ENCODE data around the gene SHMT2.
"Not testable (repeated sequence)": the region's sequence is repeated elsewhere in the genome, so short reads cannot be mapped to it uniquely, and the experiment has no call there.

The SHMT2 gene

DNA sequence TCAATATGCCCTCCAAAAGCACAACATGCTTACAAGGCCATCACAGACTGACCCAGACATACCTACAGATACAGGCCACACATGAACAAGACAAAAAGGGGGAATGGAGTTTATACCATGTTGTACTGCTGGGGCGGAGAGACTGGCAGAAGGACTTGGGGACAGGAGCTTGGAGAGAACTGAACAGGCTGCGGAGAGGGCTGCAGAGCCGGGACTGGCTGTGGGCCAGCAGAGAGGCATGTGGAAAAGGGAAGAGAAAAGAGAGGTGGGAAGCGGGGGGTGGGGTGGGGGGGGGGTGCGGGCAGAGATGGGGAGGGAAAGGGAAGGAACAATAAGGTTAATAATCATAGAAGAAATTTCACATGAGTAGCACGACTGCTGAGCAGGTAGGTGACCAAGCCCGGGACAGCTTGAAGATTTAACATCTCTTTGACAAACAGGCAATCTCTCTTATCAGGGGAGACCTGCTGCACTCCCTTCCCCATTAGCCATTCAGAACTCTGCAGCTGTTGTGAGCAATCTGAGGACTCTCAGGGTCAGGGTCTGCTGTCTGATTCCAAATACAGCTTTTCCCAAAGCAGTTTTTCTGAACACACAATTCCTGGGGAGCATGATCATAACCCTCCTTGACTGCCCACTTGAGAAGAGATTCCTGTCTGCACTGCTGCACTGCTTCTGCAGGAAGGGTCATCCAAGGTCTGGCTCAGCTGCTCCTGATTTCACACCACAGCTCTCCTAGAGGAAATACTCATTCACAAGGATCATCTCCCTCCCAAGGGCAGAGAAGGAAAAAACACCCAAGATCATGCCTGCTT lies 43.0 kb downstream of the SHMT2 start:
- TF ChIP-seq, protein P1, sequence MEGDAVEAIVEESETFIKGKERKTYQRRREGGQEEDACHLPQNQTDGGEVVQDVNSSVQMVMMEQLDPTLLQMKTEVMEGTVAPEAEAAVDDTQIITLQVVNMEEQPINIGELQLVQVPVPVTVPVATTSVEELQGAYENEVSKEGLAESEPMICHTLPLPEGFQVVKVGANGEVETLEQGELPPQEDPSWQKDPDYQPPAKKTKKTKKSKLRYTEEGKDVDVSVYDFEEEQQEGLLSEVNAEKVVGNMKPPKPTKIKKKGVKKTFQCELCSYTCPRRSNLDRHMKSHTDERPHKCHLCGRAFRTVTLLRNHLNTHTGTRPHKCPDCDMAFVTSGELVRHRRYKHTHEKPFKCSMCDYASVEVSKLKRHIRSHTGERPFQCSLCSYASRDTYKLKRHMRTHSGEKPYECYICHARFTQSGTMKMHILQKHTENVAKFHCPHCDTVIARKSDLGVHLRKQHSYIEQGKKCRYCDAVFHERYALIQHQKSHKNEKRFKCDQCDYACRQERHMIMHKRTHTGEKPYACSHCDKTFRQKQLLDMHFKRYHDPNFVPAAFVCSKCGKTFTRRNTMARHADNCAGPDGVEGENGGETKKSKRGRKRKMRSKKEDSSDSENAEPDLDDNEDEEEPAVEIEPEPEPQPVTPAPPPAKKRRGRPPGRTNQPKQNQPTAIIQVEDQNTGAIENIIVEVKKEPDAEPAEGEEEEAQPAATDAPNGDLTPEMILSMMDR (IDR thresholded peaks at IDR 0.05; ENCODE audit: control extremely low read depth, extremely low read depth, low read depth, missing control alignments), result no peak
- ChIA-PET POLR2A (no interaction called here), CTCF (interaction anchor here (0.9 to 2.6 kb wide), 13 partner anchors 8 to 186 kb away, joined by 3 to 11 read pairs (median 4); no protein-coding TSS in a partner anchor)
- no peak for DNase-seq (ENCODE audit: extremely low spot score)

DNA sequence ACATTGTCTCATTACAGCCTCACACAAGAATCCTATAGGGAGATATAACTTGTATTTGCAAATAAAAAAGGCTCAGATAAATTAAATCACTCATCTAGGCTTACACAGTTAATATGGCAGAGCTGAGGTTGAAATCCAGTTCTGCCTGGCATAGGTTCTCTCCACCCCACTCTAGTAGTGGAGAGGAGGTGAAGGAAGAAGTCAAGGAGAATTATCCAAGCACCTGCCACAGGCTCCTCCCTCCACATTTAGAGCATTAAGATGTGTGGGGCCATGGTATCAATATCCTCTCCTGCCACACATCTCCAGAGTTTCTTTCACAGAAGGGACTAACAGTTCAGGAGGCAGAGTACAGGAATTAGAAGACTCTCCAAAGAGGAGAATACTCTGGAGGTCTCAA lies 44.0 kb downstream of the SHMT2 start:
- ChIA-PET CTCF (interaction anchor here (0.9 to 2.6 kb wide), 9 partner anchors 9 to 182 kb away, joined by 3 to 11 read pairs (median 4); partner anchors contain the start of gene INHBE), POLR2A (no interaction called here)
- DNase-seq (ENCODE audit: extremely low spot score), result no peak
- TF ChIP-seq, protein P1 (IDR thresholded peaks at IDR 0.05; ENCODE audit: control extremely low read depth, extremely low read depth, low read depth, missing control alignments), result no peak

DNA sequence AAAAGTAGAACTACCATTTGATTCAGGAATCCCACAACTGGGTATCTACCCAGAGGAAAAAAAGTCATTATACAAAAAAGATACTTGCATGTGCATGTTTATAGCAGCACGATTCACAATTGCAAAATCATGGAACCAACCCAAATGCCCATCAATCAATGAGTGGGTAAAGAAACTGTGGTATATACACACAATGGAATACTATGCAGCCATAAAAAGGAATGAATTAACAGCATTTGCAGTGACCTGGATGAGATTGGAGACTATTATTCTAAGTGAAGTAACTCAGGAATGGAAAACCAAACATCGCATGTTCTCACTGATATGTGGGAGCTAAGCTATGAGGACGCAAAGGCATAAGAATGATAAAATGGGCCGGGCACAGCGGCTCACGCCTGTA lies 46.7 kb downstream of the SHMT2 start:
- POLR2A ChIA-PET, result interaction anchor here (0.5 kb wide), 1 partner anchor 26 kb away, joined by 3 read pairs; no protein-coding TSS in a partner anchor
- DNase-seq (ENCODE audit: extremely low spot score), result not testable (repeated sequence)
- CTCF ChIA-PET, result interaction anchor here (1.5 to 2.7 kb wide), 3 partner anchors 12 to 182 kb away, joined by 8 to 10 read pairs (median 9); no protein-coding TSS in a partner anchor

DNA sequence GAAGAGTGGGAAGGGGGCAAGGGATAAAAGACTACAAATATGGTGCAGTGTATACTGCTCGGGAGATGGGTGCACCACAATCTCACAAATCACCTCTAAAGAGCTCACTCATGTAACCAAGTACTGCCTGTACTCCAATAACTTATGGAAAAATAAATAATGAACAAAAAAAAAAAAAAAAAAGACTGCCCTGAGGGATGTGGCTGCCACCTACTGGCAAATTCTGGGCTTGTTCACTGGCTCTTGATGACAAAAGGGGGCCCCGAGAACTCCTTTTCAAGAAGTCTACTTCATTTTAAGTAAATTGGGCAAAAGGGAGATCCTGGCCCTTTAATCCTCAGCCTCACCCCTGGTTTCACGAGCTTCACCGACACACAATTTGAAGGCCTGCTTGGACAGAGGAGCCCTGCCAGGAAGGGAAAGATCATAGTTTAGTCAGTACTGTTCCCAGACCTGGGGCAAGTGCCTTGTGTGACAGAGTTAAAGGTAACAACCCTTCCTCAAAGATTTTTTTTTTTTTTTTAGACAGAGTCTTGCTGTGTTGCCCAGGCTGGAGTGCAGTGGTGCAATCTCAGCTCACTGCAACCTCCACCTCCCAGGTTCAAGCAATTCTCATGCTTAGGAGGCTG lies 47.5 kb downstream of the SHMT2 start:
- POLR2A ChIA-PET, result no interaction called here
- no peak for DNase-seq (ENCODE audit: extremely low spot score)
- TF ChIP-seq, protein P1 (IDR thresholded peaks at IDR 0.05; ENCODE audit: control extremely low read depth, extremely low read depth, low read depth, missing control alignments), result no peak
- CTCF ChIA-PET, result interaction anchor here (0.6 to 2.7 kb wide), 7 partner anchors 13 to 181 kb away, joined by 3 to 10 read pairs (median 8); partner anchors contain the start of gene INHBE

DNA sequence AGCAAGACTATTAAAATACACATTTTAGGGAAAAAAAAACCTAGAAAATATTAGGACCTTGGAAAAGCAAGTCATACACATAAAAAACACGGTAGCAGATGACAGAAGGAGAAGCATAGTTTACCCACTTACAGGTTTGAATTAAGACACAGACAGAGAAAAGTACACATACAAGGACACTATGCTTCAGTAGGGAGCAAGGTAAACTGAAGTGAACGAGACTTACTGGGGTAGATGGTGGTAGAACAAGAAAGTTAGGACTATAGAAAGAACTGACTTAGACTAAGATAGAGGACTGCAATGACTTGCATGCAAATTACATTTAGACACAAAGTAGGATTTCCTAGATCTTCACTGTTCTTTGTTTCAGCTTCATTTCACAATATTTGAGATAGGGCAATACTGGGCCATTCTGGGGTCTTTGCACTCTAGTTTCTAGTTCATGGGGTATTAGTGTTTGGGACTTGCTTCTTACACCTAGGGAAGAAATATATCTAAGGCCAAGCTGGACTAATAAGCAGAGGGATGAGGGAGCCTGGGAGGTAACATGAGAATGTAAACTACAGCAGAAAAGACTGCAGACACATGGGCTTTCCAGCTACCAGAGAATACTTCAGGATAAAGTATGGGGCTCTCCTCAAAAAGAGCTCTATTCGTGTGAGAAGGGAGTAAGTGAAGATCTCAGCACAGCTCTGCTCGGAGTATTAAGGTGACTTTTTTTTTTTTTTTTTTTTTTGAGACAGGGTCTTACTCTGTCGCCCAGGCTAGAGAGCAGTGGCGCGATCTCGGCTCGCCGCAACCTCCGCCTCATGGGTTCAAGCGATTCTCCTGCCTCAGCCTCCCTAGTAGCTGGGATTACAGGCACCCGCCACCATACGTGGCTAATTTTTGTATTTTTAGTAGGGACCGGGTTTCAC lies 49.2 kb downstream of the SHMT2 start:
- no peak for DNase-seq (ENCODE audit: extremely low spot score)
- TF ChIP-seq, protein P1 (IDR thresholded peaks at IDR 0.05; ENCODE audit: control extremely low read depth, extremely low read depth, low read depth, missing control alignments), result no peak
- ChIA-PET POLR2A (no interaction called here), CTCF (interaction anchor here (0.8 to 4.1 kb wide), 9 partner anchors 10 to 179 kb away, joined by 3 to 16 read pairs (median 4); no protein-coding TSS in a partner anchor)

DNA sequence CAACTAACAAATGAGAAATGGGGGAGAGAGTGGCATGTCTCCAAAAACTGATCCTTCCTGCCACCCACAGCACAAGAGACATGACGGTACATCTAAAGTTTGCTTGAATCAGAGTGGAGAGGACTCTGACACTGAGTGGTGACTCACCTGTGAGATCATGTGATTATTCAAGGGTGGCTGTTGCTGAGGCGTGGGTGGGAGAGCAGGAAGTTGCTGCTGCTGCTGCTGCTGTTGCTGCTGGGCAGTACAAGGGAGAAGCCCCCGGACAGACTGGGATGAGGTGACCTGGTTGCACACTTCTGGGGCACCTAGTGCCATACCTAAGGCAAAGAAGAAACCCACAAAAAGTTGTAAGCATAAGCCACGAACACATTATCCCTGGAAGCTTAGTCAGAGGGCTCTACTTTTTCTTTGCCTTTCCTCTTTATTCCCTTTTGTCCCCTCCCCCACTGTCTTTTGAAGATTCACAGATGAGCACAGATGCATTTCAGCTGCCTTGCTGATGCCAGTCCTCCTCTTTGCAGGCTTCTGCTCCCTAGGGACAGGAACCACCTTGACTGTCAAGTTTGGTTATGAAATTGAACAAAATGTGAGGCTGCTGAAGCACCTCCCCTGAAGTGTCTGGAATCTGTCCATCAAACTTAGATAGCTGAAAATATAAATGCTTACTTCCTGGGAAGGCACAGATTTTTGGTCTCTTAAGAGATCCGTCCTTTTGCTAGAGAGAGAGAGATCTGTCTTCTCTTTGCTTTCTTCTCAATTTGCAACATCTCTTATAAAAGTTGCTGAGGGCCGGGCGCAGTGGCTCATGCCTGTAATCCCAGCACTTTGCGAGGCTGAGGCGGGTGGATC lies 50.9 kb downstream of the SHMT2 start:
- DNase-seq (ENCODE audit: extremely low spot score), result peak; percentile 85
- POLR2A ChIA-PET, result no interaction called here
- TF ChIP-seq, protein P1 (IDR thresholded peaks at IDR 0.05; ENCODE audit: control extremely low read depth, extremely low read depth, low read depth, missing control alignments), result no peak
- CTCF ChIA-PET, result interaction anchor here (0.8 to 4.1 kb wide), 3 partner anchors 67 to 178 kb away, joined by 3 to 16 read pairs (median 5); partner anchors contain the start of gene GLI1

DNA sequence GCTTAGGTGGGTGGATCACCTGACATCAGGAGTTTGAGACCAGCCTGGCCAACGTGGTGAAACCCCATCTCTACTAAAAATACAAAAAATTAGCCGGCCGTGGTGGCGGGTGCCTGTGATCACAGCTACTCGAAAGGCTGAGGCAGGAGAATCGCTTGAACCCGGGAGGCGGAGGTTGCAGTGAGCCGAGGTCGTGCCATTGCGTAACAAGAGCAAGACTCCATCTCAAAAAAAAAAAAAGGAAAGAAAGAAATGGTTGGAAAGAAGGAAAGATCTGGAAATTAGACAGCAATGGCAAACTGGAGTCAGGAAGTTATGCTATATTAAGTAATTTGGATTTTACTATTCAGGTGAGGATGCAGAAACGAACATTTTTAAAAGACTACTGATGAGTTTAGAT lies 52.6 kb downstream of the SHMT2 start:
- DNase-seq (ENCODE audit: extremely low spot score); POLR2A ChIA-PET: not testable (repeated sequence)

More for the DNA sequence above, 52.6 kb downstream of the SHMT2 start:
- CTCF ChIA-PET, result interaction anchor here (1.0 to 4.1 kb wide), 5 partner anchors 11 to 177 kb away, joined by 3 to 16 read pairs (median 4); partner anchors contain the start of gene GLI1

Data from GM10248 (cell line).